Epithelial cell of esophagus (primary cell): ENCODE measurements around the gene IQCE.
A peak's percentile ranks its signal among the peaks of the same experiment; 100 is the strongest.

Experiments used
- DNase-seq: peaks from one replicate; pipeline ENCODE4 v3.0.0; 2010; ENCODE audit warnings: low read depth
- H3K4me3 ChIP-seq: 2 replicates; pipeline ENCODE4 v1.5.1; 2011; ENCODE audit warnings: mild to moderate bottlenecking, low read length, control low read depth
- TF ChIP-seq, protein P1 (sequence below): IDR thresholded peaks from 2 replicates; pipeline ENCODE4 v1.5.1; 2011; ENCODE audit warnings: low read depth, mild to moderate bottlenecking, low read length, control low read depth, inconsistent platforms; ENCODE audit not compliant: insufficient read depth; ENCODE audit errors: missing control alignments

IQCE gene

GRCh38 chr7:2639181-2639681 lies 80.5 kb downstream of the IQCE start:
- no peak for DNase-seq
- TF ChIP-seq, protein P1, sequence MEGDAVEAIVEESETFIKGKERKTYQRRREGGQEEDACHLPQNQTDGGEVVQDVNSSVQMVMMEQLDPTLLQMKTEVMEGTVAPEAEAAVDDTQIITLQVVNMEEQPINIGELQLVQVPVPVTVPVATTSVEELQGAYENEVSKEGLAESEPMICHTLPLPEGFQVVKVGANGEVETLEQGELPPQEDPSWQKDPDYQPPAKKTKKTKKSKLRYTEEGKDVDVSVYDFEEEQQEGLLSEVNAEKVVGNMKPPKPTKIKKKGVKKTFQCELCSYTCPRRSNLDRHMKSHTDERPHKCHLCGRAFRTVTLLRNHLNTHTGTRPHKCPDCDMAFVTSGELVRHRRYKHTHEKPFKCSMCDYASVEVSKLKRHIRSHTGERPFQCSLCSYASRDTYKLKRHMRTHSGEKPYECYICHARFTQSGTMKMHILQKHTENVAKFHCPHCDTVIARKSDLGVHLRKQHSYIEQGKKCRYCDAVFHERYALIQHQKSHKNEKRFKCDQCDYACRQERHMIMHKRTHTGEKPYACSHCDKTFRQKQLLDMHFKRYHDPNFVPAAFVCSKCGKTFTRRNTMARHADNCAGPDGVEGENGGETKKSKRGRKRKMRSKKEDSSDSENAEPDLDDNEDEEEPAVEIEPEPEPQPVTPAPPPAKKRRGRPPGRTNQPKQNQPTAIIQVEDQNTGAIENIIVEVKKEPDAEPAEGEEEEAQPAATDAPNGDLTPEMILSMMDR, result no peak
- no peak overlapping the region for H3K4me3 ChIP-seq

GRCh38 chr7:2639695-2640481 lies 81.1 kb downstream of the IQCE start:
- no peak overlapping the region for H3K4me3 ChIP-seq
- DNase-seq, result no peak
- TF ChIP-seq, protein P1, result no peak

GRCh38 chr7:2640482-2640830 lies 81.7 kb downstream of the IQCE start:
- peak; percentile 23 for DNase-seq
- TF ChIP-seq, protein P1, result no peak
- H3K4me3 ChIP-seq, result no peak overlapping the region

DNA sequence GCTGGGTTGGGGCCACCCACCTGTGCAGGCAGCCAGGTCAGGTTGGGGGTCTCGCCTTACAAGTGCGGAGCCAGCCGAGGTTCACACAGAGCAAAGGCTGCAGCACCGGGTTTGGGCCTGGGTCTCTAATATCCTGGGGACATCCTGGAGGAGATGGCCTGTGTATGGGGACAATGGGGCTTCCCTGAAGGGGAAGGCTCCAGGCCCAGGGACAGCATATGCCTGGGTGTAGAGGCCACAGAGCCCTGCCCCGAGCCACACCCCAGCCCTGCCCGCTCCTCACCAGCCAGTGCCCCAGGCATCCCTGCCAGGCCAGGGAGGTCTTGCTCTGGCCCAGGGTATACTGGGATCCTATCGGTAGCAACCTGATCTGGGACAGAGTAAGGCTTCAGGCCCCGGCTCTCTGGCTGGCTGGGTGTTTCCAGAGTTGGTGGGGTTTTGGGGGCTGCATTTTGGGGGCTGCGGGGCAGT lies 82.1 kb downstream of the IQCE start:
- TF ChIP-seq, protein P1, result no peak
- DNase-seq, result no peak
- no peak overlapping the region for H3K4me3 ChIP-seq

DNA sequence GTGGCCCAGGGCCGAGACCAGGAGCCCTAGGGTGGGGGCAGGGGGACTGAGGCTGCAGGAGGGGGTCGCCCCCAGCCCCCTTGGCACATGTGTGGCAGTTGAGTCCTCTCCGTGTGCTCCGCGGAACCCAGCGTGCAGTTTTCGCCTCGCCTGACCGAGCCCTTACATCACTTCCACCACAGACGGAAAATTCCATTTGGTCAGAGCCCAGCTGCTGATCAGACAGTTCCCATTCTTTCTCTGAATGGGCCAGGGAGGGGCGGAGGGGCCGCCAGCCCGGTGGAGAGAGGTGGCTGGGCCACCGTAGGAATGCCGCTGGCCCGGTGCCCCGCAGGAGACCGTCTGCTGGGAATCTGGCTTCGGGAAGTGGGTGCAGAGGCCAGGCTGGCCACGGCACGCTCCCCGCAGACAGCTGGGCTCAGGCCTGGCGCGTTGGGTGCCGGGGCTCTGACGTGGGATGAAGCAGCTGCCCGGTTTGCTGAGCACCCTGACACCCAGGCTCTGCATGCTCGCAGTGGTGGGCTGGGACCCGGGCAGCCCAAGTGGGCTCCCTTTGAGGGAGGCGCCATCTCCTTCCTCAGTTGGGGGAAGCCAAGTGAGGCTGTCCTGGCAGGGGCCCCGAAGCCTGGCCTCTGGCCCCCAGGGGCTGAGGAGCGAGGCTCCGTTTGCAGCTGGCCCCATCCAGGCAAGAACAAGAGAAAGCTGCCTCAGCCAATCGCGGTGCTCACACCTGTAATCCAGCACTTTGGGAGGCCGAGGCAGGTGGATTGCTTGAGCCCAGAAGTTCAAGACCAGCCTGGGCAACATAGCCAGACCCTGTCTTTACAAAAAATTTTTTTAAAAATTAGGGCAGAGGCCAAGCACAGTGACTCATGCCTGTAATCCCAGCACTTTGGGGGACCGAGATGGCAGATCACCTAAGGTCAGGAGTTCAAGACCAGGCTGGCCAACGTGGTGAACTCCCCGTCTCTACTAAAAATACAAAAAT lies 82.9 kb downstream of the IQCE start:
- no peak overlapping the region for H3K4me3 ChIP-seq
- TF ChIP-seq, protein P1, result no peak
- DNase-seq, result peak; percentile 55

- TF ChIP-seq, protein P1, result peak; percentile 22
- DNase-seq, result no peak
- H3K4me3 ChIP-seq, result no peak overlapping the region
Measured at GRCh38 chr7:2643386-2644219, 84.8 kb downstream of the IQCE start.
